ENCODE results near the gene NCLN. TPM values are rescaled to one million over a fixed set of nuclear protein-coding genes. Genes with fewer than 3 reads are reported as not detected.

The NCLN gene
- total and polyA plus RNA-seq, 8 donors = 34.0 to 68.1 (median 51.3) TPM

GRCh38 chr19:3138268-3138667 is 47.5 kb upstream of the NCLN start:
- H3K4me3 ChIP-seq = no peak overlapping the region
- FAIRE-seq (no peak), DNase-seq (no peak), ATAC-seq (no peak)
- no peak overlapping the region for H3K27ac ChIP-seq
- no peaks in the 10 kb centered on the region for H3K27me3 ChIP-seq
- TF ChIP-seq, protein P1, sequence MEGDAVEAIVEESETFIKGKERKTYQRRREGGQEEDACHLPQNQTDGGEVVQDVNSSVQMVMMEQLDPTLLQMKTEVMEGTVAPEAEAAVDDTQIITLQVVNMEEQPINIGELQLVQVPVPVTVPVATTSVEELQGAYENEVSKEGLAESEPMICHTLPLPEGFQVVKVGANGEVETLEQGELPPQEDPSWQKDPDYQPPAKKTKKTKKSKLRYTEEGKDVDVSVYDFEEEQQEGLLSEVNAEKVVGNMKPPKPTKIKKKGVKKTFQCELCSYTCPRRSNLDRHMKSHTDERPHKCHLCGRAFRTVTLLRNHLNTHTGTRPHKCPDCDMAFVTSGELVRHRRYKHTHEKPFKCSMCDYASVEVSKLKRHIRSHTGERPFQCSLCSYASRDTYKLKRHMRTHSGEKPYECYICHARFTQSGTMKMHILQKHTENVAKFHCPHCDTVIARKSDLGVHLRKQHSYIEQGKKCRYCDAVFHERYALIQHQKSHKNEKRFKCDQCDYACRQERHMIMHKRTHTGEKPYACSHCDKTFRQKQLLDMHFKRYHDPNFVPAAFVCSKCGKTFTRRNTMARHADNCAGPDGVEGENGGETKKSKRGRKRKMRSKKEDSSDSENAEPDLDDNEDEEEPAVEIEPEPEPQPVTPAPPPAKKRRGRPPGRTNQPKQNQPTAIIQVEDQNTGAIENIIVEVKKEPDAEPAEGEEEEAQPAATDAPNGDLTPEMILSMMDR (IDR thresholded peaks at IDR 0.05) = no peak
- intact Hi-C loops (cut with DNase I) = no loop called here
- H3K9me3 ChIP-seq = no peaks in the 10 kb centered on the region
- 57 to 76% methylated on average over 15 of the region's 15 CpGs for WGBS, 2 donors
- no peaks in the 10 kb centered on the region for H3K4me1 ChIP-seq
- no peaks in the 10 kb centered on the region for H3K36me3 ChIP-seq

- no peaks in the 10 kb centered on the region for H3K27me3 ChIP-seq
- ATAC-seq (no peak), FAIRE-seq (no peak), DNase-seq (no peak)
- H3K36me3 ChIP-seq = no peaks in the 10 kb centered on the region
- intact Hi-C loops (cut with DNase I) = no loop called here
- TF ChIP-seq, protein P1 (IDR thresholded peaks at IDR 0.05) = no peak
- no peak overlapping the region for H3K4me3 ChIP-seq
- H3K4me1 ChIP-seq = no peaks in the 10 kb centered on the region
- H3K9me3 ChIP-seq = no peaks in the 10 kb centered on the region
- H3K27ac ChIP-seq = no peak overlapping the region
Observed at GRCh38 chr19:3140667-3141038, 45.1 kb upstream of the NCLN start.

GRCh38 chr19:3142292-3142670 is 43.4 kb upstream of the NCLN start:
- Histone ChIP-seq H3K36me3 (no peaks in the 10 kb centered on the region), H3K27me3 (no peaks in the 10 kb centered on the region), H3K27ac (peak overlapping the region in 2 of 4 donors; percentile 52 to 55), H3K4me1 (no peaks in the 10 kb centered on the region), H3K4me3 (no peak overlapping the region), H3K9me3 (no peaks in the 10 kb centered on the region)
- WGBS, 2 donors = 48 to 66% methylated on average over 6 of the region's 6 CpGs
- TF ChIP-seq, protein P1 (IDR thresholded peaks at IDR 0.05) = no peak
- intact Hi-C loops (cut with DNase I) = no loop called here
- ATAC-seq (peak in 3 of 4 donors; percentile 24 to 55 (median 48)), FAIRE-seq (no peak), DNase-seq (no peak)

DNA sequence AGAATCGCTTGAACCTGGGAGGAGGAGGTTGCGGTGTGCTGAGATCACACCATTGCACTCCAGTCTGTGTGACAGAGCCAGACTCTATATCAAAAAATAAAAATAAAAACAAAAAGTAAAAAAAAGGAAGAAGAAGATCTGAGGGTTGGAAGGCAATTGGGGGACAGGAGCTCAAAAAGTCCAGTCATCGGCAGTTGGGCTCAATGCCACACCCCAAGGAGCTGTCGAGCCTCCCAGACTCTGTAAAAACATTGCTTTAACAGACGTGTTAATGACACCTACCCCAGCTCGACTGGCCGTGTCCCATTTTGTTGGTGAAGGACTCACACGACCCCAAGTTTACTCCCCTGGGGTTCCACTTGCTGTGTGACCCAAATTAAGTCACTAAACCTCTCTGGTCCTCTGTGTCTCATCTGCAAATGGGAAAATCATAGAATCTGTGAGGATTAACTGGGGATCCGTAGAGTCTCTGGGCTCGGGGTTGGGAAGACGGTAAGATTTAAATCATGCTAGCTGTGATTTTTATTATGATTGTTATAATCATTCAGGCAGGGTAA is 42.9 kb upstream of the NCLN start:
- WGBS, 2 donors = 53 to 60% methylated on average over 11 of the region's 11 CpGs
- intact Hi-C loops (cut with DNase I) = no loop called here
- H3K9me3 ChIP-seq = no peaks in the 10 kb centered on the region
- H3K36me3 ChIP-seq = no peaks in the 10 kb centered on the region
- no peaks in the 10 kb centered on the region for H3K4me1 ChIP-seq
- no peak for ATAC-seq
- H3K27me3 ChIP-seq = no peaks in the 10 kb centered on the region
- H3K4me3 ChIP-seq = no peak overlapping the region
- TF ChIP-seq, protein P1 (IDR thresholded peaks at IDR 0.05) = no peak
- no peak for DNase-seq
- H3K27ac ChIP-seq = peak overlapping the region in 2 of 4 donors; percentile 52 to 55
- FAIRE-seq = no peak

DNA sequence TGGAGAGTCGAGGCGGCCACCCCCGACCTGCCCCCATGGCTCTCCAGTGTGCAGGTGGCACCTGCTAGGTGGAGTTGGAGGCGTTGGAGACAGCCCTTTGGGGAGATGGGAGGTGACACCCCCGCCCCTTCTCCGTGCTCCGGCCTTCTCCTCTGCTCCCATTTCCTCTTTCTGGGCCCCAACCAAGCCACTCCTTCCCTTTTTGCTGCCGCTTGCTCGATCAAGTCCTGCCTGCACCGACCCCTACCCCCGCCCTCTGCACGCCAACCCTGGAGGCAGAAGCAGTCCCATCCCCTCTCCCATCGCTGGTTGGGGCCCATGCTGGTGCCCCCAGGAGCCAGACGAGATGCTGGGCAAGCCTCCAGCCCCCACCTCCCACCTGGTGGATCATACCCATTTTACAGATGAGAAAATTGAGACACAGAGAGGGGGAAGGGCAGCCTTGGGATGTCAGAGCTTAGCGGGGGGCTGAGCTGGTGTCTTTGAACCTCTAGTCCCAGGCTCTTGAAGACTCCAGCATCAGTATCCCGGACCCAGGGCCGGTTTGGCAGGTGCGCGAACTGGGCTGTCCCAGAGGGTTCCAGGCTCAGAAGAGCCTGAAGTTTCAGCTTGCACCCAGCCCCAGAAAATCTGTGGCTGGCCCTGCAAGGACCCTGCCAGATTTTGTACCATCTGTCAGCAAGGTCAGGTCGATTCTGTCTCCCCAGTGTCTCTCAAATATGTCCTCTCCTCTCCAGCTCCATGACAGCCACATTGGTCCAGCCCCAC is 39.6 kb upstream of the NCLN start:
- ATAC-seq (peak in 2 of 4 donors; percentile 28 to 64), FAIRE-seq (no peak), DNase-seq (peak in 1 of 6 donors; percentile 60)
- no peaks in the 10 kb centered on the region for H3K4me1 ChIP-seq
- intact Hi-C loops (cut with DNase I) = no loop called here
- H3K4me3 ChIP-seq = no peak overlapping the region
- no peaks in the 10 kb centered on the region for H3K27me3 ChIP-seq
- WGBS, 2 donors = 60 to 61% methylated on average over 18 to 20 of the region's 20 CpGs
- no peak overlapping the region for H3K27ac ChIP-seq
- H3K36me3 ChIP-seq = no peaks in the 10 kb centered on the region
- TF ChIP-seq, protein P1 (IDR thresholded peaks at IDR 0.05) = no peak
- no peaks in the 10 kb centered on the region for H3K9me3 ChIP-seq
